ENCODE results near the gene TRIB2. TPM values are rescaled to one million over a fixed set of nuclear protein-coding genes. Genes with fewer than 3 reads are reported as not detected.
A peak's percentile ranks its signal among the peaks of the same experiment; 100 is the strongest.

TRIB2 gene
- total RNA-seq, 1 donor from 2014 or later: 131 TPM

- peak overlapping the region; percentile 100 for H3K27ac Mint-ChIP-seq (ENCODE audit: unreplicated experiment)
Observed at GRCh38 chr2:12717191-12718014, 667 bp downstream of the TRIB2 start.

GRCh38 chr2:12718015-12718671, 1.4 kb downstream of the TRIB2 start:
- H3K36me3 Mint-ChIP-seq (ENCODE audit: unreplicated experiment): peaks cover 5% of the 10 kb centered on the region
- TF ChIP-seq CTCF (IDR thresholded peaks at IDR 0.05; ENCODE audit: partially characterized antibody, unreplicated experiment): no peak
- peaks cover 20% of the 10 kb centered on the region for H3K27me3 Mint-ChIP-seq (ENCODE audit: unreplicated experiment)
- peaks cover 24% of the 10 kb centered on the region for H3K9me3 Mint-ChIP-seq (ENCODE audit: unreplicated experiment)
- H3K4me3 Mint-ChIP-seq (ENCODE audit: unreplicated experiment): peak overlapping the region; percentile 98
- no peak for DNase-seq
- peak overlapping the region; percentile 100 for H3K27ac Mint-ChIP-seq (ENCODE audit: unreplicated experiment)
- H3K4me1 Mint-ChIP-seq (ENCODE audit: low read depth, unreplicated experiment): peaks cover 25% of the 10 kb centered on the region

More at GRCh38 chr2:12717191-12718014, 667 bp downstream of the TRIB2 start:
- H3K27me3 Mint-ChIP-seq (ENCODE audit: unreplicated experiment): peaks cover 20% of the 10 kb centered on the region
- H3K4me1 Mint-ChIP-seq (ENCODE audit: low read depth, unreplicated experiment): peaks cover 17% of the 10 kb centered on the region
- peak; percentile 81 for DNase-seq
- TF ChIP-seq CTCF (IDR thresholded peaks at IDR 0.05; ENCODE audit: partially characterized antibody, unreplicated experiment): peak; percentile 51
- H3K36me3 Mint-ChIP-seq (ENCODE audit: unreplicated experiment): peaks cover 5% of the 10 kb centered on the region
- peak overlapping the region; percentile 98 for H3K4me3 Mint-ChIP-seq (ENCODE audit: unreplicated experiment)
- H3K9me3 Mint-ChIP-seq (ENCODE audit: unreplicated experiment): peaks cover 24% of the 10 kb centered on the region

GRCh38 chr2:12718711-12719399, 2.1 kb downstream of the TRIB2 start:
- peaks cover 9% of the 10 kb centered on the region for H3K36me3 Mint-ChIP-seq (ENCODE audit: unreplicated experiment)
- peaks cover 30% of the 10 kb centered on the region for H3K4me1 Mint-ChIP-seq (ENCODE audit: low read depth, unreplicated experiment)
- TF ChIP-seq CTCF (IDR thresholded peaks at IDR 0.05; ENCODE audit: partially characterized antibody, unreplicated experiment): no peak
- peaks cover 24% of the 10 kb centered on the region for H3K9me3 Mint-ChIP-seq (ENCODE audit: unreplicated experiment)
- DNase-seq: no peak
- peak overlapping the region; percentile 98 for H3K4me3 Mint-ChIP-seq (ENCODE audit: unreplicated experiment)
- peak overlapping the region; percentile 100 for H3K27ac Mint-ChIP-seq (ENCODE audit: unreplicated experiment)
- H3K27me3 Mint-ChIP-seq (ENCODE audit: unreplicated experiment): peaks cover 20% of the 10 kb centered on the region

- peaks cover 34% of the 10 kb centered on the region for H3K4me1 Mint-ChIP-seq (ENCODE audit: low read depth, unreplicated experiment)
- H3K27me3 Mint-ChIP-seq (ENCODE audit: unreplicated experiment): peaks cover 20% of the 10 kb centered on the region
- H3K4me3 Mint-ChIP-seq (ENCODE audit: unreplicated experiment): peak overlapping the region; percentile 98
- H3K36me3 Mint-ChIP-seq (ENCODE audit: unreplicated experiment): peaks cover 13% of the 10 kb centered on the region
- H3K27ac Mint-ChIP-seq (ENCODE audit: unreplicated experiment): peak overlapping the region; percentile 100
- DNase-seq: no peak
- TF ChIP-seq CTCF (IDR thresholded peaks at IDR 0.05; ENCODE audit: partially characterized antibody, unreplicated experiment): no peak
- peaks cover 24% of the 10 kb centered on the region for H3K9me3 Mint-ChIP-seq (ENCODE audit: unreplicated experiment)
Observed at GRCh38 chr2:12719400-12720277, 2.9 kb downstream of the TRIB2 start.

All from glutamatergic neuron (in vitro differentiated cells).